Smooth muscle cell (in vitro differentiated cells): ENCODE data around the gene DLEC1. TPM values are rescaled to one million over a fixed set of nuclear protein-coding genes. Genes with fewer than 3 reads are reported as not detected.

Source experiments
- DNase-seq: peaks from one replicate; lab custom pipeline; 2025; ENCODE audit not compliant: unreplicated experiment; lab: John Stamatoyannopoulos, UW
- H2AFZ ChIP-seq: fragments of 200-600 bp; sonication (generic); 2 replicates; pipeline ENCODE4 v1.6.0; 2016; ENCODE audit warnings: antibody characterized with exemption, low read depth, mild to moderate bottlenecking
- H3F3A ChIP-seq: fragments of 200-600 bp; sonication (generic); 2 replicates; pipeline ENCODE4 v1.6.0; 2017; ENCODE audit warnings: antibody characterized with exemption, low read depth
- H3K27ac ChIP-seq: fragments of 200-600 bp; sonication (generic); 2 replicates; pipeline ENCODE4 v1.5.1; 2016; ENCODE audit warnings: low read depth, mild to moderate bottlenecking
- H3K27me3 ChIP-seq: fragments of 200-600 bp; sonication (generic); 2 replicates; pipeline ENCODE4 v1.6.1; 2016; ENCODE audit warnings: low read depth, mild to moderate bottlenecking
- H3K36me3 ChIP-seq: fragments of 200-600 bp; sonication (generic); 2 replicates; pipeline ENCODE4 v1.5.1; 2016; ENCODE audit warnings: low read depth
- H3K4me1 ChIP-seq: fragments of 200-600 bp; sonication (generic); 2 replicates; pipeline ENCODE4 v1.5.1; 2016; ENCODE audit warnings: low read depth
- H3K4me2 ChIP-seq: fragments of 200-600 bp; sonication (generic); 2 replicates; pipeline ENCODE4 v1.6.0; 2016; ENCODE audit warnings: mild to moderate bottlenecking
- H3K4me3 ChIP-seq: fragments of 200-600 bp; sonication (generic); 2 replicates; pipeline ENCODE4 v1.5.1; 2016; ENCODE audit warnings: mild to moderate bottlenecking
- H3K79me2 ChIP-seq: fragments of 200-600 bp; sonication (generic); 2 replicates; pipeline ENCODE4 v1.6.0; 2016; ENCODE audit warnings: low read depth, mild to moderate bottlenecking
- H3K9ac ChIP-seq: fragments of 200-600 bp; sonication (generic); 2 replicates; pipeline ENCODE4 v1.6.0; 2016; ENCODE audit warnings: low read depth
- H3K9me3 ChIP-seq: fragments of 200-600 bp; sonication (generic); replicated peaks from 2 replicates; pipeline ENCODE4 v1.5.1; 2016; ENCODE audit warnings: low read depth
- H4K20me1 ChIP-seq: fragments of 200-600 bp; sonication (generic); 2 replicates; pipeline ENCODE4 v1.6.0; 2016; ENCODE audit warnings: low read depth
- WGBS: methylation state at CpG from one replicate; pipeline ENCODE4 v1.1.7; 2016; ENCODE audit warnings: low lambda C conversion rate; 5-methylcytosine and 5-hydroxymethylcytosine counted together
- polyA plus RNA-seq: library from polyadenylated mRNA; unstranded; fragments of >200 nt; fragmentation: Nextera tagmentation; extraction: Ambion mirVana; gene quantifications from 2 replicates; pipeline ENCODE4 v1.2.1, GENCODE V29; 2016
- total RNA-seq: library from RNA; depleted of rRNA; stranded (reverse); fragments of >200 nt; gene quantifications from 2 replicates; pipeline ENCODE4 v1.2.3, GENCODE V29; 2014
- TF ChIP-seq, protein P1 (sequence below): fragments of 200-600 bp; sonication (generic); IDR thresholded peaks from 2 replicates; pipeline ENCODE4 v1.5.1; 2017; ENCODE audit warnings: borderline replicate concordance, mild to moderate bottlenecking, antibody characterized with exemption; ENCODE audit not compliant: insufficient read depth, poor library complexity, severe bottlenecking

The DLEC1 gene
- total and polyA plus RNA-seq, 2 experiments from 2014 or later, result 0.27 to 0.61 TPM

DNA sequence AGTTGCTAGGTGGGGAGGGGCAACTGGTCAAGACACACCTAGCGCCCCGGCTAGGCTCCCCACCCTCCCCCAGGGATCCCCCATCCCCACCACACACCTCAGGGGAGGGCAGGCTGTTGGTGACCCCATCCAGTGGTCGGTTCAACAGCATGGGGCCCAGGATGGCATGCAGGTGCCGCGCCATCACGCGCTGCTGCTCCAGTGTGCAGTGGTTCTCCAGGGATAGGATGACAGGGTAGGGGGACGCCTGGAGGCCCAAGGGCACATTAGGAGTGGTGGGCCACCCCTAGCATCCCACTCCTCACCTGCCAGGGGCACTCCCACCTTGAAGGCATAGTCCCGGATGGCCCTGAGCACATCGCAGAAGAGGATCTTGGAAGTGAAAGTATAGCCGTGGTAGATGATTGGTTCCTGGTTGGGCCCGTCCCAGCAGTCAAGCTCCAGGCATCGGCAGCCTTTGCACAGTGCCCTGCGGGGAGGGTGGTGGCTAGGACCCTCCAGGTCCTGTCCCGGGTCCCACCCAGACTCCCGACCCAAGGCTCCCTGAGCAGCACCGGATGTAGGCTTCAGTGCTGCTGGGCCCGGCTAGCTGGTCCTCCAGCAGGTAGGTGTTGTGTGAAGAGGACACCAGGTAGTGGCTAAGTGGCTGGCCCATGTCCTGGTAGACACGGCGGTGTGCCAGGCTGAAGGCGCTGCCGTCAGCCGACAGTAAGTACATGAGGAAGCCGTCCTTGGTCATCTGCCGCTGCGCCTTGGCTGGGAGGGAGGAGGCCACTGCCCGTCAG is 29.0 kb upstream of the DLEC1 start:
- Histone ChIP-seq H3K4me1 (no peaks in the 10 kb centered on the region), H3F3A (no peaks in the 10 kb centered on the region), H3K36me3 (peaks cover 7% of the 10 kb centered on the region), H3K9me3 (no peaks in the 10 kb centered on the region), H3K79me2 (no peaks in the 10 kb centered on the region), H3K27ac (no peak overlapping the region), H3K4me3 (no peak overlapping the region), H3K4me2 (no peak overlapping the region), H4K20me1 (no peaks in the 10 kb centered on the region), H3K27me3 (no peaks in the 10 kb centered on the region), H2AFZ (no peak overlapping the region), H3K9ac (no peak overlapping the region)
- WGBS, result 98% methylated on average over 25 of the region's 27 CpGs
- TF ChIP-seq, protein P1, sequence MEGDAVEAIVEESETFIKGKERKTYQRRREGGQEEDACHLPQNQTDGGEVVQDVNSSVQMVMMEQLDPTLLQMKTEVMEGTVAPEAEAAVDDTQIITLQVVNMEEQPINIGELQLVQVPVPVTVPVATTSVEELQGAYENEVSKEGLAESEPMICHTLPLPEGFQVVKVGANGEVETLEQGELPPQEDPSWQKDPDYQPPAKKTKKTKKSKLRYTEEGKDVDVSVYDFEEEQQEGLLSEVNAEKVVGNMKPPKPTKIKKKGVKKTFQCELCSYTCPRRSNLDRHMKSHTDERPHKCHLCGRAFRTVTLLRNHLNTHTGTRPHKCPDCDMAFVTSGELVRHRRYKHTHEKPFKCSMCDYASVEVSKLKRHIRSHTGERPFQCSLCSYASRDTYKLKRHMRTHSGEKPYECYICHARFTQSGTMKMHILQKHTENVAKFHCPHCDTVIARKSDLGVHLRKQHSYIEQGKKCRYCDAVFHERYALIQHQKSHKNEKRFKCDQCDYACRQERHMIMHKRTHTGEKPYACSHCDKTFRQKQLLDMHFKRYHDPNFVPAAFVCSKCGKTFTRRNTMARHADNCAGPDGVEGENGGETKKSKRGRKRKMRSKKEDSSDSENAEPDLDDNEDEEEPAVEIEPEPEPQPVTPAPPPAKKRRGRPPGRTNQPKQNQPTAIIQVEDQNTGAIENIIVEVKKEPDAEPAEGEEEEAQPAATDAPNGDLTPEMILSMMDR, result no peak
- no peak for DNase-seq

DNA sequence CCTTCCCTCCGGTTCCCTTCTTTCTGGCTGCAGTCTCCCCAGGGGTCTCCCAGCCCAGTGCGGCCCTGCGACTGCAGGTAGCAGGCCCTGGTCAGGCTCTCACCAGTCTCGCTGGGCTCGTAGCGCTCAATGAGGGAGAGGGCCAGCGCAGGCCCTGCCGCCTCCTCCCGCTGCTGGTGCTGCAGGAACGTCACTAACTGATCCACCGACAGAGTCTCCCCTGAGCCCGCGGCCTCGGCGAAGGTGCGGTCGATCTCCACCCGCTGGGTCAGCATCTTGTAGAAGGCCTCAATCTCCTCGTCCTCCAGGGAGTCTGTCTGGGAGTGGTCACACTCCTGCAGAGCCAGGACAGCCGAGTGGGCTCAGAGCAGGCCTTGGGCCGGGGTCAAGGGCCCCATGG is 27.9 kb upstream of the DLEC1 start:
- H3K27me3 ChIP-seq, result no peaks in the 10 kb centered on the region
- H3K4me2 ChIP-seq, result no peak overlapping the region
- no peak overlapping the region for H3K27ac ChIP-seq
- H3K9me3 ChIP-seq, result no peaks in the 10 kb centered on the region
- no peak for DNase-seq
- H2AFZ ChIP-seq, result no peak overlapping the region
- 91% methylated on average over 21 of the region's 21 CpGs for WGBS
- H3K79me2 ChIP-seq, result no peaks in the 10 kb centered on the region
- peaks cover 8% of the 10 kb centered on the region for H3K36me3 ChIP-seq
- TF ChIP-seq, protein P1, result no peak
- no peak overlapping the region for H3K4me3 ChIP-seq
- no peaks in the 10 kb centered on the region for H3F3A ChIP-seq
- H3K4me1 ChIP-seq, result no peaks in the 10 kb centered on the region
- no peaks in the 10 kb centered on the region for H4K20me1 ChIP-seq
- H3K9ac ChIP-seq, result no peak overlapping the region

DNA sequence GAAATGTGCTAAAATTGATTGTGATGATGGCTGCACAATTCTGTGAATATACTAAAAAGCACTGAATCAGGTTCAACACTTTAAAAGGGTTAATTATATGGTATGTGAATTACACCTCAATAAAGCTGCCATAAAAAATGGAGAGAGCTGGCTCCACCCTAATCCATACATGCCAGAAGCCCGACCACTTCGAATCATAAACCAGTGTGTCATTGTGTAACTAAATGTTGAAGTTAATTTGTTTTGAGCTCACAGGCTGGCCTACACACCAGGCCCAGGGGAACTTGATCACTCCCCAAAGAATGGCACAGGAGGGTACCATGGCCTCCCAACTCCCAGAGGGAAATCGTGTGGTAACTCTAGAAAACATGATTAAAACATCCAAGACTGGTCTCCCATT is 23.5 kb upstream of the DLEC1 start:
- Histone ChIP-seq H3K4me2 (no peak overlapping the region), H3K9ac (no peak overlapping the region), H3K4me3 (no peak overlapping the region), H3K79me2 (no peaks in the 10 kb centered on the region), H3K27ac (no peak overlapping the region), H3K27me3 (no peaks in the 10 kb centered on the region), H4K20me1 (peaks cover 3% of the 10 kb centered on the region), H3F3A (no peaks in the 10 kb centered on the region), H3K4me1 (no peaks in the 10 kb centered on the region), H3K36me3 (peaks cover 8% of the 10 kb centered on the region), H2AFZ (no peak overlapping the region), H3K9me3 (no peaks in the 10 kb centered on the region)
- TF ChIP-seq, protein P1, result no peak
- WGBS, result 90% methylated on average over 3 of the region's 3 CpGs
- DNase-seq, result no peak

DNA sequence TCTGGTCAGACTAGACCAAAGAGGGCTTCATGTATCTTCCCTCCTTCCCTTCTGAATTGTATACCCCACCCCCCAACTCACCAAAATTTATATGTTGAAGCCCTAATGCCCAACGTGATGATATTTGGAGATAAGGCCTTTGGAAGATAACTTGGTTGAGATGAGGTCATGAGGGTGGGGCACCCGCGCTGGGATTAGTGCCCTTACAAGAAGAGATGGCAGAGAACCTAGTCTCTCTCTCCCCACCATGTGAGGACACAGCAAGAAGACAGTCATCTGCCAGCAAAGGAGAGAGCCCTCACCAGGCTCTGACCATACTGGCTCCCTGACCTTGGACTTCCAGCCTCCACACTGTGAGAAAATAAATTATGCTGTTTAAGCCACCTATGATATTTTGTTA is 23.0 kb upstream of the DLEC1 start:
- Histone ChIP-seq H3F3A (no peaks in the 10 kb centered on the region), H3K4me1 (no peaks in the 10 kb centered on the region), H3K36me3 (peaks cover 8% of the 10 kb centered on the region), H3K4me2 (no peak overlapping the region), H3K79me2 (no peaks in the 10 kb centered on the region), H3K27ac (no peak overlapping the region), H3K9ac (no peak overlapping the region), H3K9me3 (no peaks in the 10 kb centered on the region), H3K27me3 (no peaks in the 10 kb centered on the region), H3K4me3 (no peak overlapping the region), H2AFZ (no peak overlapping the region), H4K20me1 (peaks cover 8% of the 10 kb centered on the region)
- TF ChIP-seq, protein P1, result no peak
- DNase-seq, result no peak
- WGBS, result 93% methylated on average over 3 of the region's 3 CpGs
